ENCODE data around the gene EDA.

EDA gene

DNA sequence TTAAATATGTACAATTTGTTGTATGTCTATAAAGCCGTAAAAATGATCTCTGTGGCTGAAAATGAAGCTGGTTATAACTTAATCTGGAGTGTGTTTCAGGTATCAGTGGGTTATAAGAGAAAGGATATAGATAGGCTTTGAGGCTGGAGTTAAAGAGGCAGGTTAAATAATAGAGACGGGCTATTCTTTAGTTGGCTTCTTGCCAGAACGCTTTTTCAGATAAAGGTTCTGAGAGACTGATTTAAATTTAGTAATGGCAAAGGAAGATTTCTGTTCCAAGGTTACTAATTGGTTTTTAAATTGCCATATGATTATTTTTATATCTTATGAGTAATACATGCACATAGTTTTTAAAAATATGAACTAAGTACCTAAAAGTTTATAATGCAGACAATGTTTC is 316.4 kb downstream of the EDA start:
- no peak overlapping the region for H3K27ac ChIP-seq
- TF ChIP-seq, protein P1, sequence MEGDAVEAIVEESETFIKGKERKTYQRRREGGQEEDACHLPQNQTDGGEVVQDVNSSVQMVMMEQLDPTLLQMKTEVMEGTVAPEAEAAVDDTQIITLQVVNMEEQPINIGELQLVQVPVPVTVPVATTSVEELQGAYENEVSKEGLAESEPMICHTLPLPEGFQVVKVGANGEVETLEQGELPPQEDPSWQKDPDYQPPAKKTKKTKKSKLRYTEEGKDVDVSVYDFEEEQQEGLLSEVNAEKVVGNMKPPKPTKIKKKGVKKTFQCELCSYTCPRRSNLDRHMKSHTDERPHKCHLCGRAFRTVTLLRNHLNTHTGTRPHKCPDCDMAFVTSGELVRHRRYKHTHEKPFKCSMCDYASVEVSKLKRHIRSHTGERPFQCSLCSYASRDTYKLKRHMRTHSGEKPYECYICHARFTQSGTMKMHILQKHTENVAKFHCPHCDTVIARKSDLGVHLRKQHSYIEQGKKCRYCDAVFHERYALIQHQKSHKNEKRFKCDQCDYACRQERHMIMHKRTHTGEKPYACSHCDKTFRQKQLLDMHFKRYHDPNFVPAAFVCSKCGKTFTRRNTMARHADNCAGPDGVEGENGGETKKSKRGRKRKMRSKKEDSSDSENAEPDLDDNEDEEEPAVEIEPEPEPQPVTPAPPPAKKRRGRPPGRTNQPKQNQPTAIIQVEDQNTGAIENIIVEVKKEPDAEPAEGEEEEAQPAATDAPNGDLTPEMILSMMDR (conservative IDR thresholded peaks at IDR 0.05), result no peak
- no peak for TF ChIP-seq ZFX (IDR thresholded peaks at IDR 0.05)

DNA sequence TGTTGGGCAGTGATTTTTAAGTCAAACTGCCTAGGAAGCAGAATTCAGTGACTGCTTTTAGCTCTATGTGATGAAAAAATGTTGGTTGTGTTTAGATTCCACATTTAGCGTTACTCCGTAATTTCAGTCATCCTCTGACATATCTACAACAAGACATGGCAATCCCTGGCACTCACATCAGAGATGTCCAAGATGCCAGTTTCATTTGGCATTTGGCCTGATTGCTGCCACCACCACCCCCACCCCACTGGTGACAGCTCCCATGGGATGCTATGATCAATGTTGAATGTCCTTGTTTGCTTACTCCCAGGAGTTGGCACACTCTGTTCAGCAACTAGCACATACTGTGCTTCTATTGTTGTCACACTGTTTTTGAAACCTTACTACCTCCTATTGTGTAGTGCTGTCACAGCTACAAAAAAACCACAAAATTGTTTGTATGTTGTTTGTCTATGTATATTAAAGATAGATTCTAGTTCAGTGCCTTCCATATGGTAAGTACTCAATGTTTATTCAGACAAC is 332.4 kb downstream of the EDA start:
- TF ChIP-seq, protein P1 (conservative IDR thresholded peaks at IDR 0.05), result no peak
- no peak for TF ChIP-seq ZFX (IDR thresholded peaks at IDR 0.05)
- H3K27ac ChIP-seq, result no peak overlapping the region

DNA sequence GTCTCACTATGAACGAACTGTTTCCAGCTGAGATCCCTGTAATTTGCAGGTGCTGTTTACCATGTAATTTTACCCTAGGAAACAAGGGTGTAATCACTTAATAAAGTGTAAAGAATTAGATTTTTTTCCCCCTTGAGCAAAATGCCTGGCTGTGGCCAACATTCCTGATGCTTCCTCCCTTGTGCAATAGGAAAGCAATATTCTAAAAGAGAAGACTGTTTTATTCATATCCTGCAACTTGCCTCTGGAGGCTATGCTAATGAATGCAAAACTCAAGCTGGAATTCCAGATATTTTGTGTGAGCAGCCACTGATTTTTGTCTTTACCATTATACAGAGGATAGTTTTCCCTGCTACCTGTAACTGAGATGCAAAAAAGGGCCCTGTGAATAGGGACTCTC is 335.8 kb downstream of the EDA start:
- no peak overlapping the region for H3K27ac ChIP-seq
- TF ChIP-seq ZFX (IDR thresholded peaks at IDR 0.05), result no peak
- TF ChIP-seq, protein P1 (conservative IDR thresholded peaks at IDR 0.05), result no peak

GRCh38 chrX:69959712-69960111 is 343.8 kb downstream of the EDA start:
- H3K27ac ChIP-seq, result peak overlapping the region; percentile 38; the same call in 1 of the 2 replicates
- TF ChIP-seq, protein P1 (conservative IDR thresholded peaks at IDR 0.05), result no peak
- no peak for TF ChIP-seq ZFX (IDR thresholded peaks at IDR 0.05)

DNA sequence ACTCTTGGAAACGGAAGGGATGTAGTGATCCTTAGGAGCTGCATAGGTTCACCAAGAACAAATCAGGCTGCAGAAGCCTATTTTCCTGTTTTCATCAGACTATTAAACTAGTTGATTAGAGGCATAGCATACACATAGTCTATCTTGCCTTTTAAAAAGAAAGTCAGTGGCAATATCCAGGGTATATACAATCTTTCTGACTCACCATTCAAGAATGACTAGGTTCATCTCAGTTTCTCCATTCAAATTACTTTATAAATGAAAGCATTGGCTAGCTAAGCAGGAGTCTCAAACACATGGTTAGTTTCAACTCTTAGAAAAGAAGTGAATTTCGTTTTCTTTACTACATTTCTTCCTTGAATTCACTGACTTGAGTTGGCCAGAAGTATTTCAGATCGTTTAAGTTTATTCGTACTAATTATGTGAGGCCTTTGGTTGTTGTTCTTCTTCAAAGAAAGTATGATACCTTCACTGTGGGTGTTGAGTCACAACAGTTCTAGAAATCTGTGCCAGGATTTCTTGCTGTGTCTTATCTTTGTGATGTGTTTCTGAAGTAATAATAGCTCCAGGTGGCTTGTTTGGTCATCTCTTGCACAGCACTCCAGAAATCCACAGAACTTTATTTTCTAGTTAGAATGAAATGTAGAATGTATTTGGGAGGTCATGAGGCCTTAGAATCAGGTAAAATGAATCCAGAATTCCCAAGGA is 345.6 kb downstream of the EDA start:
- H3K27ac ChIP-seq, result no peak overlapping the region
- TF ChIP-seq, protein P1 (conservative IDR thresholded peaks at IDR 0.05), result no peak
- TF ChIP-seq ZFX (IDR thresholded peaks at IDR 0.05), result no peak

DNA sequence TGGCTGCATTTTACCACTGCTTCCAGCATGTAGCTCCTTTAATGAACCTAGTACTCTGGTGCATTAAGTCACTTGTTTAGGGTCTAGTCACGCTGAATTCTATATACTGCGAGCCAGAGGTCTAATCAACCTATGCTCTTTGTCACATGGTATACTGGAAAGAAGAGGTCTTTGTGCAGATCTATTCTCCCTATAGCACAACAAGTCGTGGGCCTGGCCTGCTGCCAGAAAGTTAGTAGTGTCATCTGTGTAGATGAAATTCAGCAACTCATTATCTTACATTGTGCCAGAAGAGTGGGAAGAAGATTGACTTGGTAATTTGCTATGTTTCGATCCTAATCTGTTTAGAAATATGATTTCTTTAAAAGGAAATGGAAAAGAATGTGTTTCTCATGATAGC is 353.0 kb downstream of the EDA start:
- TF ChIP-seq, protein P1 (conservative IDR thresholded peaks at IDR 0.05), result no peak
- TF ChIP-seq ZFX (IDR thresholded peaks at IDR 0.05), result no peak
- no peak overlapping the region for H3K27ac ChIP-seq

GRCh38 chrX:69969460-69969859 is 353.5 kb downstream of the EDA start:
- no peak overlapping the region for H3K27ac ChIP-seq
- TF ChIP-seq ZFX (IDR thresholded peaks at IDR 0.05), result no peak

DNA sequence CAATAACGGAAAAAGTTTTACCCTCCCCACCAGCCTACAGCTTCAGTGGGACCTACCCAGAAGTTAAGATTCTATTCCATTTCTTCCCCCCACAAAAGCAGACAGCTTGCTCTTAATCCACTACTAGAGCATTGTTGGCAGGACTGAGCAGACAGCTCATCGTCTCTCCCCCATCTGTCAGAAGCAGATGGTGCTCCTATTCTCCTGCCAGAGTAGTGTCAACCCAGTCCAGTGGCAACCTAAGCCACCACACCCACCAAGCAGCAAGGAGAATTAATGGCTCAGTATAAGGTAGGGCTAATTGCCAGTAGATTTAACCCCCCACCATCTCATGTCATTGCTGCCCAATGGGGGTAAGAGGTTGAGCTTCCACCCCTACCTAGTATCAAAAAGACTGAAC is 371.8 kb downstream of the EDA start:
- H3K27ac ChIP-seq, result no peak overlapping the region
- TF ChIP-seq ZFX (IDR thresholded peaks at IDR 0.05), result no peak
- TF ChIP-seq, protein P1 (conservative IDR thresholded peaks at IDR 0.05), result no peak
